NCI-H128 (cell line): ENCODE data around the gene DOCK9.

Experiments
- DNase-seq: peaks from one replicate; lab custom pipeline; 2025; ENCODE audit not compliant: unreplicated experiment; lab: John Stamatoyannopoulos, UW

The DOCK9 gene

DNA sequence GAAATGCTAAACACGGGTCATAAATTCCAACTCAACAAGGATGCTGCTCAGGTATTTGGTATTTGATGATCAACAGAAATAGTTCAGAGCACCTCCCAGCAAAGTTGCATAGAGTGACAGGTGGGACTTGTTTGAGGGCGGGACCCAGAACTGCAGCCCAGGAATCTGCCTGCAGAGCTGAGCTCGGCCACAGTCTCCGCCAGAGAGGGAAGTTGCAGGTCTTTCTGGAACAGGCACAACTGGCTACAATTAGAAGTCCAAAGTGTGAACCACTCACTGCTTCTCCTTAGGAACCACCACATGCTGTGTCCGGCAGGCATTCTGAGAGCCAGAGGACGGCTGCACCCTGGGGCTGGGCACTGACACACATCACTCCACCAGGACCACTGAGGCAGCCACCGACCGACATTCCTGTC lies 226.5 kb downstream of the DOCK9 start:
- DNase-seq = no peak

DNA sequence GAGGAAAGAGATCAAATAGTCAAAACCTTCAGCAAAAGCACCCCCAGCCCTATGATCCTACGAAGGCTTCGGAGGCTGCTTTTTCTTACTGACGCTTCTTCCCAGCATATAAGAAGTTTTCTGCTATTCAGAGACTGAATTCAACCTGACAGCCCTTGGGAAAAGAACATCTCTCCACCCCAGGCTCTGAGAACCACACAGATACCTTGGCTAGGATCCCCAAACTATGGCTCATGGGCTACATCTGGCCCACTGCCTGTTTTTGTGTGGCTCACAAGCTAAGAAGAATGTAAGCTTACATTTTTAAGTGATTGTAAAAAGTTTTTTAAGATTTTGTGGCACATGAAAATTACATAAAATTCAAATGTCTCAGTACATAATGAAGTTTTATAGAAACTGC lies 228.4 kb downstream of the DOCK9 start:
- DNase-seq = no peak

DNA sequence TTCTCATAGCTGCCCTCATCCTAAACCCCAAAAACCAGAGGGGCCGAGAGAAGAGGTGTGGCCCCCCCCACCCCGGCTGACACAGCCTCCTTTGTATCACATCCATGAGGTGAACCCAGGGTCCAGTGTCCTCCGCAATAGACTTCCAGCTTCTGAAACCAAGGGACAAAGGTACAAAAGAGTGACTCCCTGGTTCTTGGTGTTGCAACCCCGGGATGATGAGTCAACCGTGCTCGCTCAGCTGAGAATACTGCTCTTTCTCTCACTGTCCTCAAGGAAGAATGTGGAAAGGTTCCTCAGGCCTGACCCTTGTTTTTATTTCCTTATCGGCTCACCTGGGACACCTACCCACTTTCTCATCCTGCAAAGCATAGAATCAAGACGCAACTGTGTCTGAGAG lies 230.9 kb downstream of the DOCK9 start:
- DNase-seq = no peak
